NCI-H2196 treated with DMSO at 0.1 percent for 48 hours (cell line): ENCODE measurements around the gene ZSWIM8.

Source experiments
- DNase-seq: peaks from one replicate; lab custom pipeline; 2025; ENCODE audit not compliant: unreplicated experiment; lab: John Stamatoyannopoulos, UW

ZSWIM8 gene

DNA sequence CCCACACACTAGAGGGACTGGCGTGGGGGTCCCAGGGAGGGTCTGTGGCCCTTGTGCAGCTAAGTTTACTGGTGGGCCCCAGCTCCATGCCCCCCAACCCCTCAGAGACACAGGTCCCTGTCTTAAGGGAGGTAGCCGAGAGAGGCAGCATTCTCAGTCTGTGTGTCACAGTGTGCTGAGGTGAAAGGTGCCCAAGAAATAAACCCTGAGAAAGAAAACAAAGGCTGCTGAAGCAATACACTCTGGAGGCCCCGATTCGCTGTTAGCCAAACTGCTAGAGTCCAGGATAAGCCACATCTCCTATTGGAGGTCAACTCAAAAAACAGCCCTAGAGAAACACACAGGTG lies 54.6 kb downstream of the ZSWIM8 start:
- no peak for DNase-seq

DNA sequence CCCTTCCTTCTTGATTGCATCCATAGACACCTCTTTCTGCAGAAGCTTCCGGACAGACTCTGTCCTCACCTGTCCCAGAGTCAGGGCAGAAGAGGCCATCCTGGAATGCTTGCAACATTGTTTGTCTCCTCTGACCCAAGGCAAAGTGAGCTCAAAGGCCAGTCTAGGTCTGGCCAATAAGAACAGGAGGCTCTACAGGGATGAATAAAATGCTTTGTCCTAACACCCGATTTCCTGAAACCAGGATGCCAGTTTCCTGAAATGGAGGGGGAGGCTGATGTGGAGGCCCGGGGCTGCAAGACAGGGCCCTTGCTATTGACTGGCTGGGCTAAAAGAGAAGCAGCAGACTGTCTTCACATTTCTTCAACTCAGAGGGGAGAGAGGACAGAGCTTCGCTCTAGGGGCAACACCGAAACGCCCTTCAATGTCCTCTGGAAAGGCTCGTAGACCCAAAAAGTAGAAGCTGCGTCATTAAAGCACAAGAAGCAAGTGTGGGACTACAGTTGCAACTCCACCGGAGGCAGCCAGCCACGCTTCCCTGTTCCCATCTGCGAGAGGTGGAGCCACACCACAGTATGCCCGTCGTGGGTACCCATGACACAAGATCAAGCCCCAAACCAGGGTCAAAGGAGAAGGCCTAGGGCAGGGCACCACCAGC lies 55.1 kb downstream of the ZSWIM8 start:
- no peak for DNase-seq

DNA sequence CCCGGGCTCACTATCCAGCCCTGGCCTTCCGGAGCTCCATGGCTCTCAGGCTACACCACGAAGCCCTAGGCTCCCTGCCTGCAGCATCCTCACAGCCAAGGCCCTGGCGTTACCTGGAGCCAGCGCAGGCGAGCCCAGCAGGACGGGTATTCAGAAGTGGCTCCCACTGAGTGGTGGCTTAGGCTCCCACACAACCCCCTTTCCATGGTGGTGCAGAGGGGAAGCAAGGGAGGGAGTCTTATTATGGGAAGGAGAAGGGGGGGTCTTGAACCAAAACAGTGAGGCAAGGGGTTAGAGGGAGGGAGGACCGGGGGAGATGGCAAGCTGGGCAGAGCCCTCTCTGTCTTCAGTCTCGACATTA lies 55.6 kb downstream of the ZSWIM8 start:
- DNase-seq: no peak

DNA sequence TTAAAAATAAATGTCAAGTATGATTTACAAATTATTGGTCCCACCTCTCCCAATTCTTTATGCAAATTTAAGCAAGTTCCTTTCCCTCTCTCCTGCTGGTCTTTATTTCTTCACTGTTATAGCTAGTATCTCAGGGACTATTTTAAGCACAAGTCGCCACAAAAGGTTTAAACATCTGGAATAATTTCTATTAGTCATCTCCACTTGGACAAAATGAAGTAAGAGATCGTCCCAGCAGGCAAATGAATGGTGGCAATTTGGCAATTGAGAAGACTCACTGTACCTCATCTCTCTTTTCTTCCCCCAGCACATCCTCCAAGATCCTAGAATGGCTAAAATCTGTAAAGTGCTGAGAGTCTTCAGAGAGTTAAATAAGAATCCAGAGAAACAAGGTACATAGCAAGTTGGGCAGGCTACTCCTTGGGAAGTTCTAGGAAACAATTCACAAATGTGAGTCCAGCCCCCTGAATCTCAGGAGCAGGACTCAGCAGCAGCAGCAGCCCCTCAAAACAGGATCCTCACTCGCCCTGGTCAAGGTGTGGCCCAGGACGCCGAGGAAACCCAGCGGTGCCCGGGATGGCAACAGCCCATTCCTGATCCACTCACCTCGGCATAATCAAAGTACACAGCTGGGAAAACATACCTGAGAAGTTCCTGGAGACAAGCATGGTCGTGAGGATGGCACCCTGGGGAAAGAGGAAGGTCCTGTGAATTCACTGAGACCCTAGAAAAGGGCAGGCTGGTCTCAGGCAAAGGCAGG lies 56.3 kb downstream of the ZSWIM8 start:
- no peak for DNase-seq

DNA sequence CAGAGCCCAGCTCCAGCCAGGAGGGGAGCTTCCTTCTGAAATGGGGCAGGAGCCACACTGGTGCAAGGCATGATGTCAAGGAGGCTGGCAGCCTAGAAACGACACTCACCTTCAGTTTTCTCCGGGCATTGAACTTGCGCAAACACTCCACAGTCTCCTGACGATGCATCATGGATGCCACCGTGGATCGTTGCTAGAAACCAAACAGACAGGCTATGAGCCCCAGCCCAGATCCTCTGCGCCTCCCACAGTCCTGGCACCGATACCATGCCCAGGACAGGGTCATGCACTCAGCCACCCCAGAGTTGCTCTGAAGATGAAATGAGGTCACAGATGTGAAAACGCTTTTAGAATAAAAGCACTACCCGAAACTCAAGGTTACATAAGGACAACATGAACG lies 56.9 kb downstream of the ZSWIM8 start:
- DNase-seq: no peak

DNA sequence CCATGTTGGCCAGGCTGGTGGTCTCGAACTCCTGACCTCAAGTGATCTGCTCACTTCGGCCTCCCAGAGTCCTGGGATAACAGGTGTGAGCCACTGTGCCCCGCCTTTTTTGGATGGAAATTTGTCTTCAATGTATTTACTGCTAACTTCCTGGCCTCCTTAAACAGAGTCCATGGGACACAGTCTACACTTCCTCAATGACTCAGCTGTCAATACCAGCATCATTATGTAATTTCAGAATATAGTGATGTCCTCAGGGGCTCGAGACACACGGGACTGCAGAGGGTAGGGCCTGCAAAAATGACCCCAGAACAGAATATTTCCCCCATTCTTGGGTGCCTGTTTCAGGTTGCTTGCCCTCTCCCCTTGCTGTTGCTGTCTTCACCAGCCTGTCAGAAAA lies 57.9 kb downstream of the ZSWIM8 start:
- DNase-seq: no peak

DNA sequence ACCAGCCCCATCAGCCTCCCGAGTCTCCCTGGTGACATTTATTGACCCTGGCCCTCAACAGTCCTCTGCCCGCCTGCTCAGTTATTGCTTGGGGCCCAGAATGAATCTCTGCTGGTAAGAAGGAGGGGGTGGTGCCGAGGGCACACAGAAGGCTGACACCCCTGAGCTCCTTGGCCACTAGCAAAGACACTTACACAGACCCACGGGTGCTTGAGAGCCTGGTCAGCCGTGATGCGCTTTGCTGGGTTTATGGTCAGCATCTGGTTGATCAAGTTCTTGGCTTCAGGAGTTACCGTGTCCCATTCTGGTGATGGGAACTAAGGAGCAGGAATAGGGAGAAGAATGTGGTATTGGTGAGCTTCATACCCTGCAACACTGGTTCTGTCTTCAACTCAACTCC lies 61.6 kb downstream of the ZSWIM8 start:
- no peak for DNase-seq

DNA sequence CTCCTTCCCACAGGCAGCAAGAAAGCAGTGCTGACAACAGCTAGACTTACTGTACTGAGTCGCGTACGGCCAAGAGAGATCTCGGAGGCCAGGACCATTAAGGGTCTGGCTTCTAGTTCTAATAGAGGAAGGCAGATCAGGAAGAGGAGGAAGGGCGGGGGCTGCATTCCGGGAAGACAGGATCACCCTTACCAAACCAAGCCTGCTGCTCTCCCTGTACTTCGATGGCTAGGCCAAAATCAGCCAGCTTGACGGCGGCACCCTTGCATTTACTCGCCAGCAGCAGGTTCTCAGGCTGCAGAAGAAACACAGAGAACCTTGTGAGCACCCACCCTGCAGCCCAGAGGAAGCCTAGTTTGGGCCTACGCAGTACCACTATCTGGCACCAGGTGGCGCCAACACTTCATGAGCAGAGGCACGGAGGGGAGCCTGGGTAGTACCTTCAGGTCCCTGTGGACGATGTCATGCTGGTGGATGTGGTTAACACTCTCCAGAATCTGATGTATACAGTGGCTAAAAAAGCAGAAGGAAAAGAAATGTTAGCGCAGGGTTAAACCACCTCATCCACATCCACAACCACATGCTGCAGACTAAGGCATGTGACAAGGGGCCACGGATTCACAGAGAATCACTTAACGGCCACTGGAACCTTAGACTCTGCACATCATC lies 63.5 kb downstream of the ZSWIM8 start:
- DNase-seq: peak; percentile 30

DNA sequence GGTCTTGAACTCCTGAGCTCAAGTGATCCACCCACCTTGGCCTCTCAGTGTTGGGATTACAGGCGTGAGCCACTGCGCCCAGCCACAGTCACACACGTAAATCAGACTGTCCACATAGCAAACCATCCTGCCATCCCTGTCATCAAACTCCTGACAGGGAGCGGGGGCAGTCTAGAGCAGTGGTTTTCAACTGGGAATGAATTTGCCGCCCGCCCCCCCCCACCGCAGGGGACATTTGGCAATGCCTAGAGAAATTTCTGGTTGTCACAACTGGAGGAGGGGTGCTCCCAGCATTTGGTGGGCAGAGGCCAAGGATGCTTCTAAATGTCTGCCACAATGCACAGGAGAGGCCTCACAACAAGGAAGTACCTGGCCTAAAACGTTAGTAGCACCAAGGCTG lies 64.8 kb downstream of the ZSWIM8 start:
- no peak for DNase-seq

DNA sequence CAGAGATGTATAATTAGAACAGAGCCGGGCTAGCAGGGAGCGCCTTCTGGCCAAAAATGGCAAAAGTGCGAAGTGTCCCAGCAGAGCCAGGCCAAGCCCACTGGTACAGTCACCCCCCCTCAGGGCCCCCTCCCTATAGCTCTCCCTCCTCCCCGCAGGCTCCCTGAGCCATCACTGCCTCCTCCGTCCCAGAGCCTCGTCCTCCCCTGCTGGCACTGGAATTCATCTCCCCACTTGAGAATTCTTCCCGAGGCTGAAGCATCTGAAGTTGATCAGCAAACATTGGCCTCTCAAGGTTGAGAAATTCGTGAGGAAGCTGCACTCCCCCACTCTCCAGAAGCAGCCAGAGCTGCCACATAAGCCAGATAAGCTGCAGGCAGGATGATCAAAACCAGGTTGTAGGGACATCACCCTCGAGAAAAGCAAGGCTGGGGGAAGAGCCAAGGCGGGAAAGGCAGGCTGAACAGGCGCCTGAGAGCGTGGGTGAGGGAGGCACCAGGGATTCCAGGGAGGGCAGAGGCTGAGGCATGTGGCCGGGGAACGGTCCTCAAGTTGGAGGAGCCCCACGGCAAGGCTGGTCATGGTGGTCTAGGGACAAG lies 65.6 kb downstream of the ZSWIM8 start:
- no peak for DNase-seq
